ENCODE measurements around the gene PHF11.
"Not testable (repeated sequence)": the region's sequence is repeated elsewhere in the genome, so short reads cannot be mapped to it uniquely, and the experiment has no call there.

PHF11 gene

GRCh38 chr13:49496837-49497236 is 1.1 kb downstream of the PHF11 start:
- CTCF ChIA-PET, result interaction anchor here (0.5 kb wide), 1 partner anchor 500 kb away, joined by 7 read pairs; no protein-coding TSS in a partner anchor
- H3K9me3 ChIP-seq (ENCODE audit: control insufficient read depth, insufficient read depth, low read depth, low read length); H3K4me1 ChIP-seq (ENCODE audit: control insufficient read depth, insufficient read depth, low read length); H3K36me3 ChIP-seq (ENCODE audit: control insufficient read depth in 2 of 2, insufficient read depth in 1 of 2, low read length in 2 of 2); H3K4me3 ChIP-seq (ENCODE audit: low read depth, low read length); POLR2A ChIA-PET; H3K27ac ChIP-seq (ENCODE audit: extremely low read depth, low read depth, low read length): not testable (repeated sequence)
- TF ChIP-seq PRDM10 (tag by site-specific recombination; IDR thresholded peaks at IDR 0.05), result peak; percentile 98

GRCh38 chr13:49497272-49497671 is 1.5 kb downstream of the PHF11 start:
- Histone ChIP-seq H3K36me3 (ENCODE audit: control insufficient read depth in 2 of 2, insufficient read depth in 1 of 2, low read length in 2 of 2) (no peaks in the 10 kb centered on the region), H3K4me1 (ENCODE audit: control insufficient read depth, insufficient read depth, low read length) (no peaks in the 10 kb centered on the region), H3K9me3 (ENCODE audit: control insufficient read depth, insufficient read depth, low read depth, low read length) (no peaks in the 10 kb centered on the region), H3K27ac (ENCODE audit: extremely low read depth, low read depth, low read length) (no peak overlapping the region), H3K4me3 (ENCODE audit: low read depth, low read length) (no peak overlapping the region)
- no peak for TF ChIP-seq ZFP41 (tag by site-specific recombination; IDR thresholded peaks at IDR 0.05; ENCODE audit: borderline replicate concordance)
- TF ChIP-seq ZNF394 (tag by site-specific recombination; IDR thresholded peaks at IDR 0.05; ENCODE audit: borderline replicate concordance), result 0 out of 2 replicates have a peak, but pooled peaks have one; percentile 15
- ChIA-PET POLR2A (no interaction called here), CTCF (interaction anchor here (0.5 kb wide), 1 partner anchor 500 kb away, joined by 7 read pairs; no protein-coding TSS in a partner anchor)

DNA sequence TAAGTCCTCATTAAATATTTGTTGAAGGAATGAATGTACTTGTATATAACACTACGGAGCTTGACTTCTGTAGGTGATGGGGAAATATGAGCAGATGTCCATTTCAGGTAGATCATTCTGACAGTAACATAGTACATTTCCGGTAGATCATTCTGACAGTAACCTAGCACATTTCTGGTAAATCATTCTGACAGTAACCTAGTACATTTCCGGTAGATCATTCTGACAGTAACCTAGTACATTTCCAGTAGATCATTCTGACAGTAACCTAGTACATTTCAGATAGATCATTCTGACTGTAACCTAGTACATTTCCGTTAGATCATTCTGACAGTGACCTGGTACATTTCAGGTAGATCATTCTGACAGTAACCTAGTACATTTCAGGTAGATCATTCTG is 2.5 kb downstream of the PHF11 start:
- Histone ChIP-seq H3K4me3 (ENCODE audit: low read depth, low read length) (no peak overlapping the region), H3K36me3 (ENCODE audit: control insufficient read depth in 2 of 2, insufficient read depth in 1 of 2, low read length in 2 of 2) (no peaks in the 10 kb centered on the region), H3K4me1 (ENCODE audit: control insufficient read depth, insufficient read depth, low read length) (no peaks in the 10 kb centered on the region), H3K9me3 (ENCODE audit: control insufficient read depth, insufficient read depth, low read depth, low read length) (no peaks in the 10 kb centered on the region), H3K27ac (ENCODE audit: extremely low read depth, low read depth, low read length) (no peak overlapping the region)
- POLR2A ChIA-PET, result no interaction called here
- TF ChIP-seq ELK4 (IDR thresholded peaks at IDR 0.05; ENCODE audit: borderline replicate concordance, low read depth, low read length) (no peak), ZNF558 (tag by site-specific recombination; IDR thresholded peaks at IDR 0.05) (no peak), ZNF416 (tag by site-specific recombination; IDR thresholded peaks at IDR 0.05) (no peak), KLF7 (tag by site-specific recombination; IDR thresholded peaks at IDR 0.05; ENCODE audit: borderline replicate concordance) (no peak)
- TF ChIP-seq, protein P1, sequence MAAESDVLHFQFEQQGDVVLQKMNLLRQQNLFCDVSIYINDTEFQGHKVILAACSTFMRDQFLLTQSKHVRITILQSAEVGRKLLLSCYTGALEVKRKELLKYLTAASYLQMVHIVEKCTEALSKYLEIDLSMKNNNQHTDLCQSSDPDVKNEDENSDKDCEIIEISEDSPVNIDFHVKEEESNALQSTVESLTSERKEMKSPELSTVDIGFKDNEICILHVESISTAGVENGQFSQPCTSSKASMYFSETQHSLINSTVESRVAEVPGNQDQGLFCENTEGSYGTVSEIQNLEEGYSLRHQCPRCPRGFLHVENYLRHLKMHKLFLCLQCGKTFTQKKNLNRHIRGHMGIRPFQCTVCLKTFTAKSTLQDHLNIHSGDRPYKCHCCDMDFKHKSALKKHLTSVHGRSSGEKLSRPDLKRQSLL (tag by site-specific recombination; IDR thresholded peaks at IDR 0.05), result no peak
- TF ChIP-seq, protein P2, sequence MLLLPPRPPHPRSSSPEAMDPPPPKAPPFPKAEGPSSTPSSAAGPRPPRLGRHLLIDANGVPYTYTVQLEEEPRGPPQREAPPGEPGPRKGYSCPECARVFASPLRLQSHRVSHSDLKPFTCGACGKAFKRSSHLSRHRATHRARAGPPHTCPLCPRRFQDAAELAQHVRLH (tag by site-specific recombination; IDR thresholded peaks at IDR 0.05), result no peak
- CTCF ChIA-PET, result no interaction called here

- Histone ChIP-seq H3K4me1 (ENCODE audit: control insufficient read depth, insufficient read depth, low read length) (no peaks in the 10 kb centered on the region), H3K36me3 (ENCODE audit: control insufficient read depth in 2 of 2, insufficient read depth in 1 of 2, low read length in 2 of 2) (no peaks in the 10 kb centered on the region), H3K27ac (ENCODE audit: extremely low read depth, low read depth, low read length) (no peak overlapping the region), H3K4me3 (ENCODE audit: low read depth, low read length) (no peak overlapping the region), H3K9me3 (ENCODE audit: control insufficient read depth, insufficient read depth, low read depth, low read length) (no peaks in the 10 kb centered on the region)
- ChIA-PET POLR2A (no interaction called here), CTCF (no interaction called here)
- TF ChIP-seq MYNN (tag by site-specific recombination; IDR thresholded peaks at IDR 0.05; ENCODE audit: borderline replicate concordance), result peak; percentile 91
- no peak for TF ChIP-seq ZNF37A (tag by site-specific recombination; IDR thresholded peaks at IDR 0.05)
These were observed 4.3 kb downstream of the PHF11 start for GRCh38 chr13:49499889-49500660.
